ENCODE data around the gene GPR162. TPM values are rescaled to one million over a fixed set of nuclear protein-coding genes. Genes with fewer than 3 reads are reported as not detected.

Gene GPR162
- total and polyA plus RNA-seq, 2 of the 4 experiments (the other 2 are of a cell fraction), result 2.9 to 6.0 TPM

DNA sequence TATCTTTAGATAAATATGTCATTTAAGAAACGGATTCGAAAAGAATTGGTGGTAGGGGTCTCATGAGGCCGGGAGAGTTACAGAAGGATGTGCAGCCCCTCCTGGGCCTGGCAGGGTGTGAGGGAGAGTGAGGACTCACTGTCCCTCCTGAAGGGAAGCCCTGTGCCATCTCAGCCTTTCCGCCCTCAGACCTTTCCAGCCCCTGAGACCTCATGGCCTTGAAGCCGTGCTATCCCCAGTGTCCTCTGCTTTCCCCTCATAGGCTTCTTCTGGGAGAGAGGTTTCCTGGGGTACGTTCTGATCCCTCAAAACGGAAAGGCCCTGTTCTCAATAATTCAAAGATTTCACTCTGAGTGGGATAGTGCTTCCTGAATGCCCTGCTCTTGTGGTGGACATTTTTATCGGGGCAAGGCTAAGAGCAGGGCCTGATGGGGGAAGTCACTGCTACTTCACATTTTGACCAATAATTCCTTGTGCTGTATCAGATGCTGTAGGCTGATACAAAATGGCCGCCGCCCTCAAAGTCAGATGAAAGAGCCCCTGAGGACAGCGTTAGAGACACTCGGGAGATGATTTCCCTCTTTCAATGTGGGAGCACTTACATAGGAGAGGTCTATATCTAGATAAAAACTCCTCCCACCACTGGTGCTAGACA lies 31.0 kb upstream of the GPR162 start:
- in situ Hi-C loops (cut with MboI; ENCODE audit: low sequenced_read_pairs) (no loop called here), intact Hi-C loops (cut with micrococcal nuclease) (no loop called here), dilution Hi-C loops (cut with HindIII; ENCODE audit: low sequenced_read_pairs, unreplicated experiment) (no loop called here)
- Histone ChIP-seq H2AK5ac (ENCODE audit: low read depth, low read length) (0 out of 2 replicates have a peak overlapping the region, but pooled peaks have one; percentile 20), H3K27ac (ENCODE audit: insufficient read depth, low read length) (peak overlapping the region; percentile 51; the same call in 1 of the 2 replicates), H4K5ac (ENCODE audit: low read depth, low read length) (peak overlapping the region; percentile 79), H3K4ac (ENCODE audit: low read depth, low read length) (peak overlapping the region; percentile 19), H3K56ac (ENCODE audit: extremely low read depth, insufficient read depth, low read length) (no peak overlapping the region), H3K4me3 (ENCODE audit: insufficient read depth, low read depth, low read length) (0 out of 2 replicates have a peak overlapping the region, but pooled peaks have one; percentile 18), H3K9me1 (ENCODE audit: insufficient read depth, low read length) (peaks cover 8% of the 10 kb centered on the region; the same call in 1 of the 2 replicates), H4K91ac (ENCODE audit: insufficient read depth, low read depth, low read length) (peak overlapping the region; percentile 62), H3K36me3 (ENCODE audit: control insufficient read depth, insufficient read depth, low read length) (0 out of 2 replicates have a peak, but pooled peaks cover 2% of the 10 kb centered on the region), H3K4me2 (ENCODE audit: low read depth, low read length) (peak overlapping the region; percentile 58), H3K79me1 (ENCODE audit: low read depth in 1 of 2, low read length in 2 of 2) (peaks cover 0 to 14% of the 10 kb centered on the region in 2 experiments; a peak in 2 of 4 replicates), H2BK20ac (ENCODE audit: low read depth, low read length) (no peak overlapping the region), H2BK120ac (ENCODE audit: low read depth, low read length) (no peak overlapping the region), H2BK5ac (ENCODE audit: low read depth, low read length, poor library complexity, severe bottlenecking) (no peak overlapping the region), H3K18ac (ENCODE audit: low read depth, low read length) (no peak overlapping the region; the same call in 1 of the 2 replicates), H3K27me3 (ENCODE audit: control insufficient read depth, insufficient read depth, low read length) (no peaks in the 10 kb centered on the region), H2AFZ (replicated peaks; ENCODE audit: low read length, poor library complexity) (peak overlapping the region; percentile 78), H2AK9ac (replicated peaks; ENCODE audit: low read depth, low read length, poor library complexity) (peak overlapping the region; percentile 22), H4K8ac (ENCODE audit: low read depth in 2 of 2, low read length in 2 of 2) (peak overlapping the region in 1 of 2 experiments; percentile 79; a peak in 2 of 4 replicates), H3K23ac (ENCODE audit: low read depth, low read length) (peak overlapping the region; percentile 68; the same call in 1 of the 2 replicates), H4K20me1 (ENCODE audit: insufficient read depth, low read length) (no peaks in the 10 kb centered on the region), H3K4me1 (ENCODE audit: control insufficient read depth, insufficient read depth, low read length) (peaks cover 21% of the 10 kb centered on the region), H3K9me3 (ENCODE audit: control insufficient read depth, insufficient read depth, low read length) (no peaks in the 10 kb centered on the region), H2BK15ac (ENCODE audit: low read depth, low read length) (no peak overlapping the region), H3K14ac (replicated peaks; ENCODE audit: low read depth, low read length) (peak overlapping the region; percentile 50; the same call in 1 of the 2 replicates), H3K9ac (ENCODE audit: low read depth, low read length) (peak overlapping the region; percentile 51; the same call in 1 of the 2 replicates)
- 100% methylated on average over 1 of the region's 12 CpGs; no CpG with 5 or more reads in 1 of the 2 experiments for whole genome bisulfite sequencing, 2 experiments (ENCODE audit: extremely low coverage in 2 of 2, insufficient read length in 1 of 2)
- BruUV-seq (replicated peaks), result no TSS peak
- CTCF ChIA-PET, result interaction anchor here (1.8 kb wide), 1 partner anchor 38 kb away, joined by 12 read pairs; the partner anchor contains the start of gene MLF2
- no peak for TF ChIP-seq USF2 (IDR thresholded peaks at IDR 0.05; ENCODE audit: low read depth, low read length)
- no peak for TF ChIP-seq RAD21 (IDR thresholded peaks at IDR 0.05; ENCODE audit: low read length)
- no peak for TF ChIP-seq ELK1 (IDR thresholded peaks at IDR 0.05; ENCODE audit: borderline replicate concordance, low read depth, low read length)
- no peak for TF ChIP-seq NFE2L2 (IDR thresholded peaks at IDR 0.05; ENCODE audit: low read depth, low read length)
- no peak for TF ChIP-seq MAZ (IDR thresholded peaks at IDR 0.05; ENCODE audit: borderline replicate concordance, low read depth, low read length)
- no peak for TF ChIP-seq CEBPB (IDR thresholded peaks at IDR 0.05; ENCODE audit: low read depth, low read length)
- TF ChIP-seq SMC3 (IDR thresholded peaks at IDR 0.05; ENCODE audit: low read depth, low read length), result no peak
- TF ChIP-seq RCOR1 (IDR thresholded peaks at IDR 0.05; ENCODE audit: insufficient replicate concordance, low read length), result no peak
- TF ChIP-seq POLR2A (IDR thresholded peaks at IDR 0.05; ENCODE audit: low read depth, low read length), result no peak
- no peak for TF ChIP-seq BHLHE40 (IDR thresholded peaks at IDR 0.05; ENCODE audit: low read depth, low read length)
- no peak for TF ChIP-seq CHD1 (IDR thresholded peaks at IDR 0.05; ENCODE audit: low read depth, low read length)
- POLR2A ChIA-PET (ENCODE audit: unreplicated experiment), result no interaction called here
- DNase-seq, result no peak
- ATAC-seq (ENCODE audit: low read depth), result no peak

Data from IMR-90 (cell line).